ENCODE data around the gene HNRNPA2B1.
A peak's percentile ranks its signal among the peaks of the same experiment; 100 is the strongest.

GRCh38 chr7:26198133-26198780 is 2.3 kb downstream of the HNRNPA2B1 start:
- peak; percentile 57 to 78 (median 64) for TF ChIP-seq CTCF (IDR thresholded peaks at IDR 0.05)
- TF ChIP-seq POLR2A (IDR thresholded peaks at IDR 0.05), result no peak
- TF ChIP-seq EP300 (IDR thresholded peaks at IDR 0.05), result no peak
- TF ChIP-seq POLR2AphosphoS5 (IDR thresholded peaks at IDR 0.05), result no peak

All from upper lobe of left lung (tissue), 4 donors.